Amygdala (tissue), 56 donors: ENCODE data around the gene RSPH3.
A peak's percentile ranks its signal among the peaks of the same experiment; 100 is the strongest.
"Not testable (repeated sequence)": the region's sequence is repeated elsewhere in the genome, so short reads cannot be mapped to it uniquely, and the experiment has no call there.

Experiments used
- DNase-seq, 56 donors: peaks; one replicate each; lab custom pipeline; 2025; lab: John Stamatoyannopoulos, UW

The RSPH3 gene, protein sequence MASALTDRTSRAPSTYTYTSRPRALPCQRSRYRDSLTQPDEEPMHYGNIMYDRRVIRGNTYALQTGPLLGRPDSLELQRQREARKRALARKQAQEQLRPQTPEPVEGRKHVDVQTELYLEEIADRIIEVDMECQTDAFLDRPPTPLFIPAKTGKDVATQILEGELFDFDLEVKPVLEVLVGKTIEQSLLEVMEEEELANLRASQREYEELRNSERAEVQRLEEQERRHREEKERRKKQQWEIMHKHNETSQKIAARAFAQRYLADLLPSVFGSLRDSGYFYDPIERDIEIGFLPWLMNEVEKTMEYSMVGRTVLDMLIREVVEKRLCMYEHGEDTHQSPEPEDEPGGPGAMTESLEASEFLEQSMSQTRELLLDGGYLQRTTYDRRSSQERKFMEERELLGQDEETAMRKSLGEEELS

DNA sequence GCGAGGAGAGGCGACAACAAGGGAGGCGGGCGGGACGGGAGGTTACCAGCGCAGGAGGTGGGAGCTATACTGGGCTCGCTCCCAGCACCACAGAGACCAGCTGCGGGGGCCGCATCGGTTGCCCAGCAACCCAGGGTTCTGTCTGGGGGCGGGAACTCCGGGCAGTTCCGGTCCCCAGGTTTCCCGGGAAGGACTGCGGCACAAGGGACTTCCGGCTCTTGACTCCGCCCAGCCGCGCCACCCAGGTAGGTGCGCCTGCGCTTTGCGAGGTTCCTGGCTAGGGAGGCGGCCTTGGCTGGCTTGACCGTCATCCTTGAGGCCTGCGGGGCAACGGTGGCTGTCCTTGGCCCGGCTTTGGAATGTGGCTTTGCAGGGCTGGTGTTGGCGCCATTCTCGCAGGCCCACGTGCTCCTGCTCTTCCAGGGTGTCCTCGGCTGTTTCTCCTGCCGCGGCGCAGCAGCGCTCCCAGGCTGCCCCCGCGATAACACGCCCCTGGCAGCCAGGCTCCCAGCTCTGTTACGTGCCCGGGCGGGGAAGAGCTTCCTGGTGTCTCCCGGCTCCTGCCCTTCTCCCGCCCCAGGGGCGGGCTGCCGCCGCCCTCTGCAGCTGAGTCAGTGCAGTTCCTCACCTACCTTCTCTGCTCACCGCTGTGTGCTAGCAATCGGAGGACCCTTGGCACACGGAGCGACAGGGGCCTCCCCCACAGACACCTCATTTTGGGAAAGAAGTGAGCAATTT, at the start of gene RSPH3:
RSPH3 (minus strand) TSS at position 537 of the 738 bp plus-strand sequence. CDS start 652 bp downstream, outside the sequence.
- DNase-seq = peak; percentile 44 to 93 (median 81)

DNA sequence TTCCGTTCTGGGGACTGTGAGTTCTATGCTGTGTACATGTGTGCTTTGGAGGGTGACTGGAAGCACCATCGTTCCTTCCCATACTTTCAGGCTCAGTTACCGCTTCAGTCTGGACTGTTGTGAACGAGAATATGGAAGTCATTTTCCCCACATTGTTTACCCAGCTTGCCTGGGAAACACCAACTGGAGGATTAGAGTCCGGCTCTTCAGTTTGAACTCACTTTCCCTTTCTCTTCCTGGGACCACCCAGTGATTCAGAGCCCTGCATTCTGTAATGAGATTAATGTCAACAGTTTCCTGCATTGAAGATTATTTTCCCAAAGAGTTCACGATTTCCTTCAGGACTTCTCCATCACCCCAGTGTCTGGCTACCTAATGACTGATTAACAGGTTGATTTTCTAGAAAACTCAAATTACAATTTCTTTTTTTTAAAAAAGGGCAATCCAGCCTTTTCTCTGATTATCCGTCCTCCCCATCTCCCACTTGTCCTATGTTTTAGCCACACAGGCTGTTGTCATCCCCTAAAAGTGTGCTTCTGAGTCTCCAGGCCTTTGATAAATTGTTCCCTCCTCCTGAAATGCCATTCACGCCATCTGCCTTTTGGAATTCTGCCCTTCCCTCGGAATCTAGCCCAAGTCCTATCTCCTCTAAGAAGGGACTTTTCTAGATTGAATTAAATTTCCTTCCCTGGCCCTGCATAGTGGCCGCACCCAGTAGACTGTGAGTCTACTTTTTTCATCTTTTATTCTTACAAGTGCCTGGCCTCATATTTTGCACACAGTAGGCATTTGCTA, 48.1 kb upstream of the RSPH3 start:
- no peak for DNase-seq

DNA sequence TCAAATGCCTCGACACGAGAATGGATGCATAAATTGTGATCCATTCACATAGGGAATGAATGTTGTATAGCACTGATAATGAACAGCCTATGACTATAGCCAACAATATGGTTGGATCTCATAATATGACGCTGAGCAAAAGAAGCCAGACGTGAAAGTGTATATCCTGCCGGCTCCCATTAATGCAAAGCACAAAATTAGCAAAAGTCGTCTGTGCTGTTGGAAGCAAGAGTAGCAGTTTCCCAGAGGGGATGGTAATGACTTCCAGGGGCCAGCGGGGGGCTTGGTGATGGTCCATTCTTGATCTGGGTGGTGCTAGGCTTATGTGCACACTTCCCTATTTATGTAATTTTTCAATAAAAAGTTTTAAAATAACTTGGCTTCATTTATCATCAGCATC, 45.8 kb upstream of the RSPH3 start:
- no peak for DNase-seq

DNA sequence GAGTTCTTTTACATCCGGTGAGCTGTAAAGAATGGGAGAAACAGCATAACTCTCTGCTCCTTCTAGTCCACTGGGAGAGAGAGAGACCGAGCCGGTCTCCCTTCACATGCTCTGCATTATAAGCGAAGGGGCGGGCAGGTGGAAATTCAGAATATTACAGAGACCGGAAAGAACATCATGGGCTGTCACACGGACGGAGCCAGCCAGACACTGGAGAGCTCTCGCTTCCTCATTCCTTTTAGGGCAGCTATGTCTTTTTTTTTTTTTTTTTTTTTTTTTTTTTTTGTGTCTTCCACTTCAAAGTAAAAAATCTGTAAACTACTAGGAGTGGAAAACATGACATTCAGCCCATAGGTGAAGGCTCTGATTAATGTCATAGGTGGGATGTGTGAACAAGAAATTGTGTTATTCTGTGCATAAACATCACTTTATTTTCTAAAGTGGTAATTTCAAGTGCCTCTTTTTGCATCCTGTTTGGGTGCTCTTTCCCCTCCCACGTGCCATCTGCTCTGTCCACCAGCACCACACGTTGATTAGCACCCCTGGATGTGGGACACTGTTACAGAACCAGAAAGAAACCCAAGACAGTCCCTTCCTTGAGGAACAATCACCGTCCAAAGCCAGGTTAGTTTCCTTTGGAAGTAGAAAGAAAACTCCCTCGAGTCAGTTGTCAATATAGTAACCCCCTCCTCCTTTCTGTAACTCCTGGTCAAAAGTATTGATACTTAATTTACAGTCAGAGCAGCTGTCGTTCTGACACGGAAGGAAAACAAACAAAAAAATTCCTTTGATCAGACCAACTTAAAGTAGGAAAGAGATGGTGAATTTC, 45.1 kb upstream of the RSPH3 start, which contains the start of gene TAGAP:
TAGAP (minus strand) TSS at position 93 of the 829 bp plus-strand sequence. CDS start 845 bp downstream, outside the sequence.
- DNase-seq = peak in 16 of 56 donors; percentile 3 to 59 (median 18)

DNA sequence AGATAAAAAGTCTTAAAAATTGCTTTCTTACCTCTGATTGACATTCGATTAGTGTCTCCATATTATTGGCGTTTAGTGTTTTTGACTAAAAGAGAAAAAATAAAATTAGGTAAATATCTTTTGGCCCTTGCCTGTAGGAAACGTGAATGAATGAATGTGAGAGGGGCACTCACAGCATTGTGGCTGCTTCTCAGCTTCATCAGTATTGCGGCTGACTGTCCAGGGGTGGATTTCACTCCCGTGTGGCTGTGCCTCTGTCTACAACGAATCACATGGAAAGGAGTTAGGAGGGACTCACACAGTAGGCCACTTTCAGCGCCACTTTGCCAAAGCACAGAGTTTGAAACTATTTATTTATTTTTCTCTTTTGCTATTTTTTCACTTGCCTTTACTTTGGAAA, 43.9 kb upstream of the RSPH3 start:
- DNase-seq = no peak

DNA sequence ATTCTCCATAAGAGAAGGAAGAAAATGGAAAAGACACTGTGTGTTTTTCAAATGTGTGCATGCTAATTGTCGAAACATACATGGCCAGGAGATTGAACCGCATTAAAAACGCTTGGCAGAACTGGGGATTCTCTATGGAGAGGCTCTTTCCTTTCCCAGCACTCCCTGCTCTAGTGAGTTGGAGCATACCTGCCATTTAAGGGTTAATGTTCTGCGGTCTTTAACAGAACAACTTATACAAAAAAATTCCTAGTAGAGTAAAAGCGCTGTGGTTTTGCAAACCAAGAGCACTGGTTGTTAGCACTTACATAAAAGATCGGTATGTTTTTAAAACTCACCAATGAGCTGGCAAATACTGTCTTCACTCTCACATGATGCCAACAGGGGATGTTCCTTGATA, 43.2 kb upstream of the RSPH3 start:
- DNase-seq = no peak

DNA sequence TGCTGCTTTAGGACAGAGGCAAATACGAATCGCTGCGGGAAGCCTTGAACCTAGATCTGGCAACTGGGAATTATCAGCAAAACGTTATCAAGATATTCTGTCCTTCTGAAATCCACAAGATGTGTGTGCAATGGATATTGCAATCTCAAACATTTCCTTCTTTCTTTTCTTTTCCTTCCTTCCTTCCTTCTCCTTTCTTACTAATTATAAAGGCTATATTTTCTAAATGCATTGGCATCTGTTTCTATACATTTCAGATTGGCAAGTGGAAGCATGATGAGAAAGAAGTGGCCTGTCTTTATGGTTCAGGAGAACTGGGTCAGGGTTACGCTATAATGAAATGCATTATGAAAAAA, 42.8 kb upstream of the RSPH3 start:
- DNase-seq = no peak

DNA sequence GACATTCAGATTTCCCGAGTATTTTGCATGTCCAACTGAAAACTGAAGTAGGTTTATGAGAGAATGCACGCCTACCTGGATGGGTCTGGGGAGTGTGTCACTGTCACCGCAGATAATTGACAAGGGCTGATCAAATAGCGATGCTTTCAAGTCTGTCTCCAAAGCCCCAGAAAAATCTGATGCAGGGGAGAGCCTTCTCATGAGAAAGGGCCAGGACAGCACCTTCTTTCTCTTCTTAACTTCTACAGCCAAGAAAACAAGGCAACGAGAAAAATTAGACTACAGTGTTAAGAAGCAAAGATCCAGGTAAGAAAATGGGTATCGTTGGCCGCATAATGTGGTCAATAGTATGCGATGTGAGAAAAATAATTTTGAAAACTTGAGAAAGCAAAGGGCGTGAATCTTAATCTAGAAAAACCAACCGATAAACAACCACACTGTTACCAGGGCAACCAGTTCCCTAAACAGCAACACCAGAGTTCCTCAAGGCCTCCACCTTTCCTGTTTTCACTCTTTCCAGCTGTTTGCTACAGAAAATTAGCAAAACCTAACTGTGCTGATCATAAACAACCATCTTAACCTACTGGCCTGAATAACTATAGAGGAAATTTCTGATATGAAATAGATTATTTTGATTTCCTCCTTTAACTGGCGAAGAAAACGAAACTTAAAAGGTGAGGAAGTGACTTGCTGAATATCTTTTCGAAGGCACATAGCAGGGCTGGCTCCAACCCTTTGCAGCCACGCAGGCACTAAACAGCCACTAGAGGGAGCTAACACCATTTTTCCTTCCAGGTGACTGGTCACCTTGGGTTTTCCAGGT, 42.2 kb upstream of the RSPH3 start:
- DNase-seq = peak in 34 of 56 donors; percentile 2 to 65 (median 24)

DNA sequence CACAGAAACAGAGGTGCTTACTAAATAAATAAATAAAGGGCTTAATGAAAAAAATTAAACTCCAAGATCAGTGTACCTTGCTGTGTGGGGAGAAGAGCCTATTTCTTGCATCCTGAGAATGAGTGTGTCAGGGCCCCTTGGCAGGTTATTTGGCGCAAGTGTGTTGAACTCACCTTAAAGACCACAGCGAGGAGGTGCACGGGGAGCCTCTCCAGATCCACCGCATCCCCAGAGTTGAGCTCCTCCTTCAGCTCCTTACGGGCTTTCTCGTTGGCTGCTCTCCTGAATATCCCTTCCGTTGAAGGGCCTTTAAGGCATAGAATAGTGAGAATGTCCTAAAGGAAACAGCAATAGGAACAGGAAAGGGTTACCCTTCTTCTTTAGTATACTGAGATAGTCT, 41.2 kb upstream of the RSPH3 start:
- DNase-seq = no peak

DNA sequence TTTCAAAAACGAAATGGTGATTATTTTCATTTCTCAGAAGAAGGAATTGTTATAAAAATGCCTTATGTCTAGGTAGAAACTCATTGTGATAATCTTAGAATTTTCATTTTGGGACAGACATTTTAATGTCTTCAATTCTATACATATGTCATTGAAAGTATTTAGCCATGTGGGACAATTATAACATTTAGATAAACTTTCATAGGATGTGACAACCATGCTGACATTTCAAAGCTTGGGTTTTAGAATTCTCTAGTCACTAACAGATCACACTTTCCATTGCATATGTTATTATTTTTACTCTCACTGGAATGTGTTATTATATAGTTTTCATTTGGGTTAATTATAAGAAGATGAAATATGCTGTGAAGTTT, 39.9 kb upstream of the RSPH3 start:
- DNase-seq = no peak

DNA sequence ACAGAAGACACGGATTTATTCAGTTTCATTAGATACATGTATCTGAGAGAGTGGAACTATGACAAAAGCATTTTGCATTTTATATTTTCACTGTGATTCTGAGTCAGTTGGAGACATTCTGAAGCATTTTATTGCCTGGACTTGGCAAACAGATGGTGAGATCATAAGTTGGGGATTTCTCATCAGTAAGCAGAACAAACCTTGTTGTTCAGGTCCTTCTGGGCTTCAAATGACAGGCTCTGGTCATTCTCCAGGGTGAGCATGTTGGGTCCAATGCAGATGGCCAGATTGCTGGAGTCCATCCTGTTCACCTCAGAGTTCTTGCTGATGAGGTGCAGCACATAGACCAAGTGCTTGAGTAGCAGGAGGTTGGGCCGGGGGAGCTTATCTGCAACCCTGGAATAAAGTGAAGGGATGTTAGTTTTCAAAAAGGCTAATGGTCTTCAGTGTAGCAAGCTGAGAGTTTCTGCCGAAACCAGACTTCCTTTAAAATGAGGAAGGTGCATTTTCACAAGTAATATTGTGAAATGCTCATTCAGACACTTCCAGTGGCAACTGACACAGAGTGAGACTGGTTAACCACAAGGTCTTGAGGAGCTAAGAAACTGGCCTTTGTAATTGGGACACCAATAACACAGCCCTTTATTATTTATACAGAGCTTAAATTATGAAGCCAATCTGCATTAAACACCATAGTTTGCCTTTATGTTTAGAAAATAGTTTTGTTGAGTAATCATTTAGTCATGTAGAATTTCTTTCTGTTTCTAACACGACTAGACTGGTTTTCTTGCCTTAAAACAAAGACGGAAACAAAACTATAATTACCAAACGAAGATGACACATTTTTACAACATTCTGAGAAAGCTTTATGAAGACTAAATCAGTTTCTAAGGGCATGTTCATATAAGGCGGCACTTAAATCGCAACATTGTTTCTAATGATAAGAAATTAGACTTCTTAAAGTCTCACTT, 39.2 kb upstream of the RSPH3 start:
- DNase-seq = peak in 2 of 56 donors; percentile 28 to 36

DNA sequence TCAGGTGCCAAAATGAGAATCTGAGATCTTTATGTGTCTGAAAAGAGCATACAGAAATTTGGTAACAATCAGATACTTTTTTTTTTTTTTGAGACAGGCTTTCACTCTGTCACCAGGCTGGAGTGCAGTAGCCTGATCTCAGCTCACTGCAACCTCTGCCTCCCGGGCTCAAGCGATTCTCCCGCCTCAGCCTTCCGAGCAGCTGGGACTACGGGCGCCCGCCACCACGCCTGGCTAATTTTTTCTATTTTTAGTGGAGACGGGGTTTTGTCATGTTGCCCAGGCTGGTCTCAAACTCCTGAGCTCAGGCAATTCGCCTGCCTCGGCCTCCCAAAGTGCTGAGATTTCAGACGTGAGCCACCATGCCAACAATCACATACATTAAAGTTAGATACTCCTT, 38.3 kb upstream of the RSPH3 start:
- DNase-seq = not testable (repeated sequence)

DNA sequence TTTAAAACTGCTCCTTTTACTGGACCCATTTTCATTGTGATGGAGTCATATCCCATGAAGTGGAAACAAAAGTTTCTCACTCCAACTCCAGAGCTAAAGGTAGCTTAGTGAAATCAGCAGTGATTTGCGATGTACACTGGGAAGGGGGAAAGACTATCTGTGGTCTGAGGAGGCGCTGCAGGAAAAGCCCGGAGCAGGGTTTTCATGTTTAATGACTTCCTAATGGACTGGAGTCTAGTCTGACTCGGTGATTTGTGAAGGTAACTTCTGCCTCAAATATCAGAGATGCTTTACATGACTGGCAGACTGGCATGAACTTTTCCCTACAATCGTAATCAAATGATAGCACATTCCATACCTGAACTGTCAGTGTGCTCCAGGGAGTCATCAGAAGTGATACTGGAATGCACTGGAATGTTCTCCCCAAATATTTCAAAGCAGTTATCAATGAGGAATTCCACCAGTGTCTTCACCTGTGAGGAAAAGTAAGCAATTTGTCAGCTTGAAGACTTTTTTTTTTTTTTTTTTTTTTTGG, 37.8 kb upstream of the RSPH3 start:
- no peak for DNase-seq

DNA sequence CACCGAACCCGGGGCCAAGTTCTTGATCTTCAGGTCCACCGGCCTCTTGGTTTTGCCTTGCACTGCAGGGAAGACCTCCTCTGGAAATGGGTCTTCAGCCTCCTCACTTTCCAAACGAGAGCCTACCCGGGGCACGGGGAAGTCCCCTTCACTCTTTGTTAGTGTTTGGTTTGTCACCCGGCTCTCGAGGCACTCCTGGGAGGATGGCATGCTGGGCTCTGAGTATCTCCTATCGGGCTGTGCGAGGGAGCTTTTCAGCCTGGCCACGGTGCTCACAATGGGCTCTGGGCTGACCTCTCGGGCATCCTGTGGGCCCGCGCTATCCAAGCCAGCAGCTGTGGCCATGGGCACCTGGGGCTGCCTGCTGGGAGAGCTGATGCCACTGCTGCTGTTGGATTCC, 36.7 kb upstream of the RSPH3 start:
- DNase-seq = no peak

DNA sequence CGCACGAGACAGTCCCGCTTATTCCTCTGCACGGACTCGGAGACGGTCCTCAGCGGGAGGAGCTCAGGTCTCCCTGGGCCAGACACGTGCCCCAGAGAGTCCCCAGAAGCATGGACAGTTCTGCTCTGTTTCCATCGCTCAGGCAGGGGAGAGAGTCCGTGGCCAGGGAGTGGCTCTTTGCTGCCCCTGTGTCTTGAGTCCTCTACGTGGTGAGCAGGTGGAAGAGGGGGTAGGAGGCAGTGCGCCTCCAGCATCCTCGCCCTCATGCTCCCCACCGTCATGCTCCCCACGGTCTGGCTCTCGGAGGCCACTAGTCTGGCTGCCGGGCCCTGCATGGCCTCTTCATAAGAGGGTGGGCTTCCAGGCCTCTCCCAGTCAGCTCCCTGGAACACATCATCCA, 35.9 kb upstream of the RSPH3 start:
- DNase-seq = no peak

DNA sequence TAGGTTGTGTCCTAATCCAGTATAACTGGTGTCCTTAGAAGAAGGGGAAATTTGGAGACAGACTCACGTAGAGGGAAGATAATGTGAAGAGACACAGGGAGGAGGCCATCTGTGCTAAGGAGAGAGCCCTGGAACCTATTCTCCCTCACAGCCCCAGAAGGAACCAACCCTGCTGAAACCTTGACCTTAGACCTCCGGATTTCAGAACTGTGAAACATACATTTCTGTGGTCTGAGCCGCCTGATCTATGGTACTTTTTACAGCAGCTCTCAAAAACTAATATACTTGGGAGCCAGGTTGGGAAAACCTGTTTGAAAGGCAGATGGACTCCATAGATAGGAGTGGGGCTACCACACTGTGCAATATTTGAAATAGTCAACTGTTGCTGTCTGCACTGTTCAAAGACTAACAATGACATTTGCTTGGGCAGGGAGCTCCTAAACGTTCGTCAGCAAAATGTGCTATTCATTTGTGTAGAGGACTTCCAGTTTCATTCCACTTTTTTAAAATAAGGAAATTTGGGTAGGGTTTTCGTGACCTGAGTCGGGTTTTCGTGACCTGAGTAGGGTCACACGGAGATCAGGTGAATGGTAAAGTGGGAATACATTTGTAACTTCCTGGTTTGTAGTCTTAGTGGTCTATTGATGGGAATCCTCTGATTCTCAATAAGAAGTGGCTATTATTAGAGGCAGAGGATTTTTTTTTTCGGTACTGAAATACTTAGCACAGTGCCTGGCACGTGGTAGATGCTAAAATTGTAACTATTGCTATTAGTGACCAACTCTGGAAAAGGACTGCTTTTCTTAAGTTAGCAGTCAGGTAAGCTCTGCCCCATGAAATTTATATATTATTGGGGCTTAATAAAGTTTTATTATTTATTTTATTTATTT, 33.4 kb upstream of the RSPH3 start:
- DNase-seq = no peak

DNA sequence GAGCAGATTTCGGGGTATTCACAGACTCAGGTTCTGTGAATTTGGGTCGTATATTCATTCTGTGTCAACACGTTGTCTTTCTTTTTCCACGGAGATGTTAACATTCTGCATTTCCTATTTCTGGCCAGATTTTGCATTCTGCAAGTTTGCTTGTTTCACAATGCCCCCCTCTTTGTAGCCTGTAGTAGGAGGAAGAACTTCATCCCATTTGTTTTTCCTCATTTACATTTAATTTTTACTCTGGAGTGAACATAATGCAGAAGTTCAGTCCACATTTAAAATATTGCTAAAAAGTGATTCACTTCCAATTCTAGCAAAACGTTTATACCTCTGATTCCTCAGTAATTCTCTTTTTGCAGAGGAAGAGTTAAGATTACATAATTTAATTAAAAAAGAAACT, 31.8 kb upstream of the RSPH3 start:
- no peak for DNase-seq
